MV-4-11 (cell line): ENCODE measurements around the gene MST1.
"Not testable (repeated sequence)": the region's sequence is repeated elsewhere in the genome, so short reads cannot be mapped to it uniquely, and the experiment has no call there.

Experiments used
- DNase-seq: peaks from one replicate; lab custom pipeline; 2025; lab: John Stamatoyannopoulos, UW

Gene MST1

DNA sequence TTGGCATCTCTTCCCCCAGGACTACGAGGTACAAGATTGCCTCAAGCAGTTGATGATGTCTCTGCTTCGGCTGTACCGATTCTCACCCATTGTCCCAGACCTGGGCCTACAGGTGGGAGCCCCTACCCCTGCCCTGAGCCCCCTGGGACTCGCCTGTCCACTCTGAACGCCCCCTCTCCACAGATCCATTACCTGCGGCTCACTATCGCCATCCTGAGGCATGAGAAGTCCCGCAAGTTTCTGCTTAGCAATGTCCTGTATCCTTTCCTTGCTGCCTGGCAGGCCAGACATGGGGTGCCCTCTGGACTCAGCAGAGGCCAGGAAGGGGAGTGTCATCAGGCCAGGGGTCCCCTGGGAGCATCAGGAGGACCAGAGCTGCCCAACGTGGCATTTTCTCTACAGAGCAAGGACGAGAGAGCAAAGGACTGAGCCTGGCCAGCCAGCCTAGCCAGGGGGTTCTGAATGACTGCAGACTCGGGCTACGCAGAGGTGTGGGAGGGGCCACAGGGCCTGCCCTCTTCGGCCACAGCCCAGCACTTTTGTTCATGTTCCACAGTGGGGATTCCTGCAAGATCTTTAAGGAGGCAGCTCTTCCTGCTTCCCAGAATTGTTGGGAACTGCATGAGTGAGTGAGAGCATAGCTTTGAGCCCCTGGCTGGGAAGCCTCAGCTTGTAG, 11.3 kb upstream of the MST1 start:
- DNase-seq, result no peak

DNA sequence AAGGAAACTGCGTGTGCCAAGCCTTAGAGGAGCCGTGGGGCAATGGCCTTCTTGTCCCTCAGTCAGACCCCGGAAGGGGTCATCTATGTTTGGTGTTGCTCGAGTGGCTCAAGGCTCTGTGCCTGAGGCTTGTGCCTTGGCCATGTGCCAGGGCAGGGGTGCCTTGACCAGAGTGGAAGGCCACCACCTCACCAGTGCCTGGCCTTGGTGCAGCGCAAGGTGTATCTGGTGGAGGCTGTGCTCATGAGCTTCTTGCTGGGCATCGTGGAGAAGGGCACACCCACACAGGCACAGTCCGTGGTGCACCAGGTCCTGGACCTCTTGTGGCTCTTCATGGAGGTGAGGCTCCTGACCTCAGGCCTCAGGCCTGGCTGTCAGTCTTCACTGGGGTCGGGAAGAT, 10.7 kb upstream of the MST1 start:
- no peak for DNase-seq

- no peak for DNase-seq
Observed at GRCh38 chr3:49699281-49699979, 10.2 kb upstream of the MST1 start.

DNA sequence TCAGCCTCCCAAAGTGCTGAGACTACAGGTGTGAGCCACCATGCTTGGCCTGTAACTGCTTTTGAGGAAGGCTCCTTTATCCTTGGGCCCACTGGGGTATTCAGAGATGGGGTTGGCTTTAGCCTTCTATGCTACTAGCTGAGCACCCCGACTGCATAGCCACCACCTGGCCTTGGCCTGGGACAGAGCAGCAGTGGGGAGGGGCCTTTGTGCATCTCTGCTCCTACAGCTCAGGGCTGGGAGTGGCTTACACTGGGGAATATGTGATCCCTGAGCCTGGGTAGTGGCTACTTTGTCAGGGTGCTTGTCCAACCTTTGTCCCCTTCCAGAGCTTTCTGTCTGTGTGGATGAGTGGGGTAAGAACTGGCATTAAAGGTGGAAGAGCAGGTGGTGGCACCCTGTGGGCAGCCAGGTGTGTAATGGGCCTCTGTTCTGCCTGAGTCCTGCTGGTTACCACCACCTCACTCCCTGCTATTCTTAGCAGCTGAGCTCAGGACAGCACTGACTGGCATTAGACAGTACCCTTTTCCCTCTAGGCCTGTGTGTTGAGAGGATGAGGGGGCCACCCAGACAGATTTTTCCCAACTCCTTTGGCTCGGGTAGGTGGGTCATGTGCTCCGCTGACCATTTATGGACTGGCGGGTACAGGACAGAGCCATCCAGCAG, 6.2 kb upstream of the MST1 start:
- not testable (repeated sequence) for DNase-seq

- not testable (repeated sequence) for DNase-seq
Observed at GRCh38 chr3:49694409-49695070, 5.3 kb upstream of the MST1 start.

DNA sequence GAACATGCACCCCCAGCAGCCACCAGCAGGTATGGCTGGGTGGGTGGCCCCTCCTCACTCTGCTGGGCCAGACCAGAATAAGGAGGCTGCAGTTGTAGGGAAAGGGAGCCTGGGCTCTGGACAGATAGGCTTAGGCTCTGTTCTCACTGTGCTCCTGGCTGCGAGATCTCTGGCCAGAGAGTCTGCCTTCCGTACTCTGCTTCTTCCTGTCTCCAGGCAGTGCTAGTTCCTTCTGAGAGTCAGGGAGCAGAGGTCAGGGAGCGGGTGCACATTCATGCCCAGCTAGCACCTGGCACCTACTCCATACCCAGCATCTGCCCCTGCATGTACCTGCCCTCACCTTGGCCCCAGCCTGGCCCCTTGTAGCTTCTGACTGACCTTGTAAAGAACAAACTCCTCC, 2.2 kb upstream of the MST1 start:
- not testable (repeated sequence) for DNase-seq

DNA sequence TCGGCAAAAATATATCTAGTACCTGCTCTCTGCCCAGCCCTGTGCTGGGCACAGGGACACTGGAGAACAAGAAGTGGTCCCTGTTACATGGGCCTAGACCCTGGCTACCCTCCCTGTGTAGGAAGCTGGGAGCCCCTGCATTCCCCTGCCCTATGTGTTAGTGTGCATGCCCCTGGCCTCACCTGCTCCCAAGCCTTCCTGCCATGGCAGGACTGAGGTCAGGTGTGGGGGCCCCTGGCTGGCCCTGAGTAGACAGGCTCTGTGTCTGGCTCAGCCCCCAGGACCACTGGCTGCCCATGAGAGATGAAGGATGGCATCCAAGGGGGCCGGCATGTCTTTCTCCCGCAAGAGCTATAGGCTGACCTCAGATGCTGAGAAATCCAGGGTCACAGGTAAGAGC, 1.6 kb upstream of the MST1 start:
- DNase-seq, result not testable (repeated sequence)

DNA sequence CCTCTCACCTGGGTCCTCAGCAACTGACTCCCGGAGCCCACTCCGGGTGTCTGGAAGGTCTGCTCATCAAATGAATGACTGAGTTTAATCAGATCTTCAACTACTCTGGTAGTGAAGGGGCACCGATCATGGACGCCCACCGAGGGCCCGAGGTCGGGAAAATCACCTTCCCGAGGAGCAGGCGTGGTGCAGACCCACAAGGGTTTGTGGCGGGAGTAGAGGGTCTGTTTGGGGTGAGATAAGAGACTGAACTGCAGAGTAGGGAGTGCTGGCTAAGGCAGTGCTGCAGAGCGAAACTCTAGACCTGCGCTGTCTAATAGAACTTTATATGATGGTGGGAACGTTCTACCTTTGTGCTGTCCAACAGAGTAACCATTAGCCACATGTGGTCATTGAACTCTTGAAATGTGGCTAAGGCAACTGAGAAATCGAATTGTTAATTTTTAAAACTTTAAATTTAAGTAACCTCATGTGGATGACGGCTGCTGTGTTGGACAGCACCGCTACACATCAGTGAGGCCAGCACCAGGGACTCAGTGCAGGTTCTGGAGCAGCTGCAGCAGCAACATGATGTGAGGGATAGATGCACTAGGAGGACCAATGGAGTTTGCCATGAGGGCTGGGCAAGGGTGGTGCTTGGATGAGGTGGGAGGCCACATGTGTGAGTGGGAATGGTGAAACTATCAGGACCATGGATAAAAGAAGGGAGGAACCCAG, 792 bp upstream of the MST1 start:
- not testable (repeated sequence) for DNase-seq

- not testable (repeated sequence) for DNase-seq
Observed at GRCh38 chr3:49688338-49689045, 782 bp downstream of the MST1 start.

GRCh38 chr3:49687424-49687795, 1.9 kb downstream of the MST1 start:
- not testable (repeated sequence) for DNase-seq

DNA sequence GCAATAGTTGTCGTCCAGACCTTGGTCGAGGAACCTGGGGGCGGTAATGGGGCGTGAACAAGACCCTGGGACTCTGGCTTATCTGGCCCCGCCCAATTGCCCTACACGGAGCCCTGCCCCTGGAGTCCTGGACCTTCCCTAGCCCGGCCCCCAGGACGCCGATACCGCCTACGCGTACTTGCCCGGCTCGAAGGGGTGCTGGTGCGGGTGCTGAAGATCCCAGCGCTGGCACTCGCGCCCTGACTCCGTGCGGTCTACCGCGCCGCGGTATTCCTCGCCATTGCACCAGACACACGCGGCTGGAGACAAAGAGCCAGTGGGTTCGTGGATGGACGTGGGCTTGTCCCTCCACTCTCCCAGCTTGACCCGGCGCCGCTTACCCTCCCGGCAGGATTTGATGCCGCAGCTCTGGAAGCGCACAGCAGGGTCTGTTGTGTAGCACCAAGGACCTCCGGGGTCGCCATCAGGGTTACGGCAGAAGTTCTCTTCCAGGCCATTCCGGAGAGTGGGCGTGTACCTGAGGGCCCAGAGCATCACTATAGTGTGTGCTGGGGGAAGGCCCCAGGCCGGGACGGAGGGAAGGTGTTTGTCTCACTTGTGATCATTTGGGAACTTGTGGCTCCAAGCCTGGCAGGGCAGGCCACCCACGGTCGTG, 2.4 kb downstream of the MST1 start:
- DNase-seq, result not testable (repeated sequence)

GRCh38 chr3:49686346-49686745, 2.9 kb downstream of the MST1 start:
- not testable (repeated sequence) for DNase-seq

DNA sequence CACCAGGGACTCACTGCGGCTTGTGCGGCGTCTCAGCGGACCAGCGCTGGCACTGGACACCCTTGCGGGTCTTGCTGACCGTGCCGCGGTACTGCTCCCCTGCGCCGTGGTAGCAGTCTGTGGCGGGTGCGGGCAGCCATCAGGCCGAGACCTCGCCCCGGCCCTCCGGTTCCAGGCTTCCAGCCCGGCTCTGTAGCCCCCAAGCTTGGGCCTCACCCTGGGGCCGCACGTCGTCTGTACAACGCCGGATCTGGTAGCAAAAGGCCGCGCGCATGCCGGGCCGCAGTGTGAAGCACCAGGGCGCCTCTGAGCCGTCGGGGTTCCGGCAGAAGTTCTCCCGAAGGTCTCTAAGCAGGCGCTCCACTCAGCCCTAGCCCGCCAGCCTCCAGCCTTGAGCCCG, 3.4 kb downstream of the MST1 start:
- not testable (repeated sequence) for DNase-seq

GRCh38 chr3:49685103-49685502, 4.2 kb downstream of the MST1 start:
- DNase-seq, result not testable (repeated sequence)

GRCh38 chr3:49684453-49684852, 4.8 kb downstream of the MST1 start:
- DNase-seq, result not testable (repeated sequence)

DNA sequence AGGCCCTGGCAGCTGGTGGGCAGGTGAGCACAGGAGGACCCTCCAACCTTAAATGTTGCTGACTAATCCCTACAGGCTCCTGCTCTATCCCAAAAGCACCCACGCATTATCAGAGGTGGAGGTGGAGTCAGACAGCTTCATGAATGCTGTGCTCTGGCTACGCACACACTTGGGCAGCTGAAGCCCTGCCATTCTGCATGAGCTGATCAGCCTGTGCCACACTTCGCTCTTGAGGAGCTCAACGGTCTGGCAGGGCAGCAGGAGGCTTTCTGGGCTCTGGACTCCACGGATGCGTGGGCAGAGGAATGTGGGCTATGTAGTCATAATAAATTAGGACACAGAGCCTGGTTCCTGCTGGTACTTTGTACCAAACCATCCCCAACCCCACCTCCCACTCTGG, 6.1 kb downstream of the MST1 start:
- no peak for DNase-seq

DNA sequence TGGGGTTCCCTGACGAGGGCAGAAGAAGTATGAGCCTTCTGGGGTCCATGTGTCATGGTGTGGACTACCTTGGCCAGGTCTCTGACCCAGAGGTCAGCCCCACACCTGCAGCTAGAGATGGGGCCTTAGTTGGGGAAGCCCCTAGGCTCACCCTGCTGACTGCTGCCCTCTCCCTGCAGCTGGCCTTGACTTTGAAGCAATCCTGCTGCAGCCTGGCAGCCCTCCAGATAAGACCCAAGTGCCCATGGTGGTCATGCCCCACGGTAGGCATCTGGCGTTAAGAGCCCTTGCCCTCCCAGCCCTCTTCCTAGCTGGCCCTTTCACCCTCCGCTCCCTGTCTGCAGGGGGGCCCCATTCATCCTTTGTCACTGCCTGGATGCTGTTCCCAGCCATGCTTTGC, 7.7 kb downstream of the MST1 start:
- DNase-seq, result no peak

DNA sequence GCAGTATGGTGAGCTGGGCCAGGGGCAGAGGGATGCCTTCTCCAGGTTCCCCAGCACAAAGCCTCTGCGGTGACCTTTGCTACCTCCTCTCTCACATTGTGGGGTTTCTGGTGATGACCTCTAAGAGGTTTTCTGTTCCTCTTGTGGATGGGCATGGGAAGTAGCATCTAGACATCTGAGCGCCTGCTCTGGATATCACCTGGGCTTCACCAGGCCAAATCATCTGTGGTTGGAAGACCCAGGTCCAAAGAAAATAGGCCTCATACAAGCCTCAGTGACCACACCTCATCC, 8.1 kb downstream of the MST1 start:
- DNase-seq, result no peak

- no peak for DNase-seq
Observed at GRCh38 chr3:49680493-49681231, 8.6 kb downstream of the MST1 start.

DNA sequence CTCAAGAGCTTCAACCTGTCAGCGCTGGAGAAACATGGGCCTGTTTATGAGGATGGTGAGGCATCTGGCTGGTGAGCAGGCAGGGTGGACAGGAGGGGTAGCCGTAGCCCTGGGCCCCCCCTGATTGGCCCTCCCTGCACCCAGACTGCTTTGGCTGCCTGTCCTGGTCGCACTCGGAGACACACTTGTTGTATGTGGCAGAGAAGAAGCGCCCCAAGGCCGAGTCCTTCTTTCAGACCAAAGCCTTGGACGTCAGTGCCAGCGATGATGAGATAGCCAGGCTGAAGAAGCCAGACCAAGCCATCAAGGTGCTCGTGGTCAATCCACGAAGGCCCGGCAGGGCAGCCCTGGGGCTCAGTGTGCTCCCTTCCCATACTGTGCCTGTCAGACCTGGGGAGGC, 13.4 kb downstream of the MST1 start:
- DNase-seq, result no peak
